Stimulated activated CD4-positive, alpha-beta T cell treated with anti-CD3 and anti-CD28 coated beads, Interleukin-4, amount 100 ng/mL, for 24 hours (primary cell): ENCODE results near the gene ILDR1.
"Not testable (repeated sequence)": the region's sequence is repeated elsewhere in the genome, so short reads cannot be mapped to it uniquely, and the experiment has no call there.

Source experiments
- DNase-seq: peaks from one replicate; pipeline ENCODE4 v3.0.0-alpha.2; 2020

The ILDR1 gene

DNA sequence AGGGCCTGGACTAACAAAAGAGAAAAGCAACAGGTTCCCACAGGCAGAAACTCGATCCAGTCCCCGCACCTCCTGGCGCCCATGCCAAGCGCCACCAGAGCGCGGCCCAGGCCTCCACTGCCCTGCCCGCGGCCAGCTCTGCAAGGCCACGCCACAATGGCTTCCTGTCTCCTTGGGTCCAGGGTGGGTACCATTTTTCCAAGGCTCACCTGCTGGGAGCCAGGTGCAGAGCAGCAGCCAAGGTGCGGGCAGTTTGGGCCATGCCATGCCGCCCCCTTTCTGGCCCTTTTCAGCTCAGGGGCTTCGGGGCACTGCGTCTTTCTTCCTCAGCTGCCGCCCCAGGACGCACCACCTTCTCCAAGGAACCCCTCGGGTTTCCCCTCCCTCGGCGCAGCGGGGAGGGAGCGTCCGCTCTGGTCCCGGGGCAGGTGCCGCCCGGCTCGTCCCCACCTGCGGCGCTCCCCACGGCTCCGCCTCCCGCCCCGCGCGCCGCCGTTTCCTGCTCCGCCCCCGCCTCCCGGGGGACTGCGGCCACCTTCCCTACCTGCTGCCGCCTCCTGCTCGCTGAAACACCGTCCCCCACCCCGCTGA, at the start of gene ILDR1:
Gene ILDR1, minus strand, starts transcription at position 437 of the 591 bp plus-strand sequence. Its CDS starts 170 bp downstream, at position 267.
- DNase-seq, result no peak

GRCh38 chr3:122067588-122068240, 45.7 kb upstream of the ILDR1 start:
- no peak for DNase-seq

GRCh38 chr3:122067214-122067550, 45.1 kb upstream of the ILDR1 start:
- no peak for DNase-seq

DNA sequence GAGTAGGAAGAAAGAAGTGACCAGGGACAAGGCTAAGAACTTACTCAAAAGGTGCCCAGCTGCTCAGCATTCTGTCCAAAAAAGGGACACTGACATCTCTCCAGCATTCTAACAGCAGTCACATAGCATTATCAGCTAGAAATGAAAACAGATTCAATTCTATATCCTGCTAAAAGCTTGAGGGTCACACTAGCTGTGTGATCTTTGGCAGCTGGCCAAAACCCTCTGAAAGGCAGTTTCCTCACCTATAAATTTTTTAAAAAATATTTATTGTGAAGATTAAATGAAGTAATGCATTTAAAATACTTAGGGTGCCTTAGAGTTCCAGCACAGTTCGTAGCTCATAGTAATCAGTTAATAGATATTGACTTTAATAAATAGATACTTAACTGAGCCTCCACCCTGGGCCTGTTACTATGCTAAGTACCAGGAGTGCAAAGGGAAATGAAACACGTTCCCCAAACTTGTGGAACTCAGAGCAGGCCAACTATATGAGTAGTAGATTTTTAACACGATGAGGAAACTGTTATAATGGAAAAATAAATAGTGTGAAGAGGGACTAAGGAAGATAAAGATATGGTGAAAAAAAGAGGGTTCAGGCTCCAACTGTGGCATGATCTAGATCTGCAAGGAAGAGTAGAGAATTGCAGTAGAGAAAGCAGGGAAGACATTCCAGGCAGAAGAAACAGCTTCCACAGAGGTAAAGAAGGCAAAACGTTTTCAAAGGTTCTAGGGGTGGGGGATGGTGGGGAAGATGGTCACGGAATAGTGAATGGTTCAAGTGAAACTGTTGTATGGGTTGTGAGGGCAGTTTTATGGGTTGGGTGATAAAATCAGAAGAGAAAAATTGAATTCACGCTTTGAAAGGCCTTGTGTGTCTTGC, 44.5 kb upstream of the ILDR1 start:
- DNase-seq, result no peak

DNA sequence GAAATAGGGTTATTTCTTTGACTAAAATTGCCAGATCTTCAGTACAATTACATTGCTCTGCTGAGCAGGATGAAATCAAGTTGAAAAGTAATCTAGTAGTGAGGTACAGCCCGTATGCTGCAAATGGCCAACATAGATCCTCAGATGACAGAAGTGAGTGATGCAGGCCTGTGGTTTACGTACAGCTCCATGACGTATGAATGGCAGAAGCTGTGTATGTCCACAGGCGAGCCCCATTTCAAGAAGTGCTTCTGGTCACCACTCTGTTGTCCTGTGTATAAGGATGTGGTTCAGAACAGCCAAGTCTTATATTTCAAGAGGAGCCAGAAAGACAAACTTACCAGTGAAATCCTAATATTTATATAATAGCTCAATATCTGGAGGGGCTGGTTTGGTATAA, 42.3 kb upstream of the ILDR1 start:
- DNase-seq, result no peak

DNA sequence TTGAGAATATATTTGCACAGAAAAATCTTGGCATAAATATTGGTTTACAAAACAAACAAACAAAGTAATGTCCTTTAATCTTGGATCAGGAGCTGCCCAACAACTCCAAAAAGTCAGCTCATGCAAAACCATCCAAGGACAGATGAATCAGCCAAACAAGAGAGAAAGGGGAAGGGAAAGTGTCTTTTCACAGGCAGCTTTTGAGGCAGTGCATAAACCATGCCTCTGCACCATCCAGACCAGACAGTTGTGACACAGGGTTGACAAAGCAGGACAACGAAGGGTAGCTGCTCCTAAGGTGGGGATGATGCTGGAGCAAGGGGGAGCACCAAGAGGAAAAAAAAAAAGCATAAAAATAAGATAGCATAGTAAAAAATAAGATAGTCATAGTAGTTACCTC, 41.9 kb upstream of the ILDR1 start:
- DNase-seq, result no peak

DNA sequence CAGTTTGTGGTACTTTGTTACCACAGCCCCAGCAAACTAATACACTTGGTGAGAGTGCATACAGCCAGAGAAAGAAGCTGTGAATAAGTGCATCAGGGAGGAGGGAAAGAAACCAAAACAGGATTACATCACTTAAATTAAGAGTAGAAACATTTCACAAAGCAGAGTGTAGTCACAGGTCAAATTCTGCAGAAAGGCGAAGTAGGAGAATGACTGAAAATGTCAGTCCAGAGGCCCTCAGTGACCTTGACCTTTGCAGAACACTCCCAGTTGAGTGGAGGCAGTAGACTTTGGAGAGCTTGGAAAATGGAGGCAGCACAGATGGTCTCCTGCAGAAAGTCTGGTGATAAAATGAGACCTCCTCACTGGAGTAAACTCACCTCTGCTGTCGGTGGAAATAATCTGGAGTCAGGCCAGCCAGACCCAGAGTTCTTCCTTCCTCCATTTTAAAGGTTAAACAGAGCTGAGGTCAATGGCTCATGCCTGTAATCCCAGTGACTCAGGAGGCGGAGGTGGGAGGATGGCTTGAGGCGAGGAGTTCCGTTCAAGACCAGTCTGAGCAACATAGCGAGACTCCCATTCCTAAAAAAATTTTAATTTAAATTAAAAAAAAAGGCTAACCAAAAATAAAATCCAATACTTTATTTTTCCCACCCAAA, 38.1 kb upstream of the ILDR1 start:
- DNase-seq, result no peak

GRCh38 chr3:122058294-122058693, 36.2 kb upstream of the ILDR1 start:
- no peak for DNase-seq

- DNase-seq, result no peak
These were observed 35.6 kb upstream of the ILDR1 start for GRCh38 chr3:122057671-122058070.

GRCh38 chr3:122055215-122055614, 33.2 kb upstream of the ILDR1 start, which contains the start of gene CD86:
TSS of gene CD86 (plus strand) at chr3:122055362. CDS start at chr3:122055490, 128 bp downstream.
- no peak for DNase-seq

DNA sequence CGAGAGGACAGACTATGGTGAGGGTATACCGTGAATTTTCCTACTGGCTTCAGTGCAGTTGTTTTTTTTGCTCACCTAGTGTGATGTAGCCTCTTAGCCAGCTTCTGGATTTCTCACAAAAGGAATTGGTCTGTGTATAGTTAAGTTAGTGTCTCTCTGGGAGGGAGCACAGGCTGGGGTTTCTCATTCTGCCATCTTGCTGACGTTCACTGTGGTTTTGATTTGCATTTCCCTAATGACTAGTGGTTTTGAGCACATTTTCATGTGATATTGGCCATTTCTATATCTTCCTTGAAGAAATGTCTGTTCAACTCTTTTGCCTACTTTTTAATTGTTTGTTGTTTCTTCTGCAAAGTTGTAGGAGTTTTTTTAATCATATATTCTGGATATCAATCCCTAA, 30.9 kb upstream of the ILDR1 start:
- no peak for DNase-seq

DNA sequence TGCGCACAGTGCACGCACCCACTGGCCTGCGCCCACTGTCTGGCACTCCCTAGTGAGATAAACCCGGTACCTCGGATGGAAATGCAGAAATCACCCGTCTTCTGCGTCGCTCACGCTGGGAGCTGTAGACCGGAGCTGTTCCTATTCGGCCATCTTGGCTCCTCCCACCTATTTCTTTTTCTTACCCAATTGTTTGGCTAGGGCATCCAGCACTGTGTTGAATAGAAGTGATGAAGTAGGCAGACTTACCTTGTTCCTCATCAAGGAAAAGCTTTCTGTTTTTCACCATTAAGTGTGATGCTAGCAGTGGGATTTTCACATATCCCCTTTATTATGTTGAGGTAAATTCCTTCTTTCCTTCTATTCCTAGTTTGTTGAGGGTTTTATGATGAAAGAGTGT, 25.7 kb upstream of the ILDR1 start:
- DNase-seq, result not testable (repeated sequence)

GRCh38 chr3:122047296-122047695, 25.2 kb upstream of the ILDR1 start:
- not testable (repeated sequence) for DNase-seq

- DNase-seq, result no peak
These were observed 11.0 kb upstream of the ILDR1 start for GRCh38 chr3:122033023-122033422.

DNA sequence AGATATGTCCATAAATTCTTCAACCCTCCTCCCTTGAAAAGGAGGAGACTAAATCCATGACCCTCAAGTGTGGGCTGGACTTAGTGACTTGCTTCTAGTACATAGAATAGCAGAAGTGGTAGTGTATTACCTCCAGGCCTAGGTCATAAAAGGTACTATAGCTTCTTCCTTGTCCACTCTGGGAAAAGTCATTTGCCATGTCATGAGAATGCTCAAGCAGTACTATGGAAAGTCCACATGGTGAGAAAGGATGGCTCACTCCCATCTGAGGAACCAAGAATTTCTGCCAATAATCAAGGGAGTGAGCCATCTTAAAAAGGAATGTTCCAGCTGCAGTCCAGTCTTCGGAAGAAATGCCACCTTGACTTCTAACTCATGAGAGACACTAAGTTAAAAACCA, 10.5 kb upstream of the ILDR1 start:
- DNase-seq, result no peak

- no peak for DNase-seq
These were observed 9.0 kb upstream of the ILDR1 start for GRCh38 chr3:122031123-122031468.

GRCh38 chr3:122030381-122031122, 8.5 kb upstream of the ILDR1 start:
- no peak for DNase-seq

DNA sequence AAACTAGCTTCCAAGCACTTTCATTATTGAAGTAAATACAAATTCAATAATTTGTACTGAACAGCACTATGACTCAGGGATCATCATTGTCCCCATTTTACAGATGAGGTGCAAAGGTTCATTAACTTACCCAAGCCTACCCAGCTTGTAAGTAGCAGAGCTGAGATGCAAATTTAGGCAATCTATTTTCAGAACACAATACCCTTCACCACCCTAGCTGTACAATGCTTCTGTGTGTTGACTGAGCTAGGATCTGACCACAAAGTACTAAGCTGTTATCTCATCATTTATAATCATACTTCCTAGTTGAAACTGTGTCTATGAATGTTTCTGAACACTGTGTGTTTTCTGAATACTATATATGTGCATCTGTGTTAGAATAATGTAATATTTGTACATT, 3.2 kb upstream of the ILDR1 start:
- no peak for DNase-seq

DNA sequence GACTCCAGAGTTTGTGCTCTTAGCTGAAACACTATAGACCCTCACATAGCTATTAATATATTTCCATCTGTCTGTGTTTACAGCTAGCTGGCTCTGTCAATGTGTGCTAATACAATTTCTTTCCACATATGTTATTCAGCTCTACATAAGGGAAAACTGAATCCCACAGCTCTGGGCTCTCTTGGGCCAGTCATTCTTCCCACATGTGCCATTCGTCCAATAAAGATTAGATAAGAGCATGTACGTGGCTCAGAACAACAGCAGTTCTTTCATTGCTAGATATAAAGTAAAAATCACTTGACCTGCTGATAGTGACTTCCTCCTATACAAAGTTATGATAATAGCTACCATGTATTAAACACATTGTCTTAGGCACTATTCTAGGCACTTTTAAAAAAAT, 2.8 kb upstream of the ILDR1 start:
- no peak for DNase-seq

DNA sequence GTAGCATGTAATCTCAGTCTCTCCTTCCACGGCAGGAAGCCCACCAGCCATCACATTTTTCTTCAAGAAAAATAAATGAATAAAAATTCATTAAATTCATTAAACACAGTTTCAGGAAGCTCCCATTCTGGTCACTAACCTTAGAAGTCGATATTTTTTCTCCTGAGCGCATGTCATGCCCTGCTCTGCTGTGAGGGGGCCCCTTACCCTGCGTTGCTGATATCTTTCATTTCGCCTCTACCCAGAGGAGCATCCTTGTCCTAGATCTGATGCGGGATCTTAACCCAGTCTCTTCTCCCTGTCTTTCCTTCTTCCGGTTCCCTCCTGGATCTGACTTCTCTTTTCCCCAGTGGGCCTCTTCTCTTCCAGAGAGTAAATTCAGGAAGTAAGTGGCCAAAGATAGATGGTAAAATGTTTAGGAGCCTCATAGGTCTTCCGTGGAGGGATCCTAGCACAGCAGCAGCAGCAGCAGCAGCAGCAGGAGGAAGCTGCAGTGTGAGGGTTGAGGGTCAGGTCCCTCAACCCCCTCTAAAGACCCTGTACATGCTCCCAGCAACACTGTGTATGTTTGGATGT, 1.4 kb upstream of the ILDR1 start:
- DNase-seq, result no peak

GRCh38 chr3:122021037-122021436, 1.0 kb downstream of the ILDR1 start:
- no peak for DNase-seq

GRCh38 chr3:122019493-122019892, 2.6 kb downstream of the ILDR1 start:
- no peak for DNase-seq
